OCI-LY3 (cell line): ENCODE data around the gene C1QTNF1.

ENCODE experiments used
- EZH2phosphoT487 ChIP-seq: fragments of 200-600 bp; shearing (Covaris generic); IDR thresholded peaks from 2 replicates; pipeline ENCODE4 v1.6.1; 2018; ENCODE audit warnings: antibody characterized with exemption, mixed run types, low read depth
- TF ChIP-seq, protein P1 (sequence below): fragments of 200-600, 300-600 bp; sonication (generic); IDR thresholded peaks from 2 replicates; pipeline ENCODE4 v1.5.1; 2014; ENCODE audit warnings: antibody characterized with exemption, low read length, low read depth

DNA sequence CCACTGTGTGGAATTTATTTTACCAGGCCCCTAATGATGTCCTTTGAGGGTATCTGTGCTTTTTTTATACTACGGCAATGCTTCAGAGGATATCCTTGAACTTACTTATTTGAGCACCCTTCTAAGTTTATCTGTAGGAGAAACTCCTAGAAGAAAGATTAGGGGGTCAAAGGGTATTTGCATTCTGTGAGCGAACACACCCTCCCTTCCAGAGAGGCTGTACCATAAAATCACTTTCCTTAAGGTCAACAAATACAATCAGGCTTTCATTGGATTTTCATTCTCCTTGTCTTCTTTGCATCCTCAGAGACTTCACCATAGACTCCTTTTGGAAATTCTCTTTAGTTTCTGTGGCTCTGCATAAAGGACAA is 4.7 kb upstream of the C1QTNF1 start:
- TF ChIP-seq, protein P1, sequence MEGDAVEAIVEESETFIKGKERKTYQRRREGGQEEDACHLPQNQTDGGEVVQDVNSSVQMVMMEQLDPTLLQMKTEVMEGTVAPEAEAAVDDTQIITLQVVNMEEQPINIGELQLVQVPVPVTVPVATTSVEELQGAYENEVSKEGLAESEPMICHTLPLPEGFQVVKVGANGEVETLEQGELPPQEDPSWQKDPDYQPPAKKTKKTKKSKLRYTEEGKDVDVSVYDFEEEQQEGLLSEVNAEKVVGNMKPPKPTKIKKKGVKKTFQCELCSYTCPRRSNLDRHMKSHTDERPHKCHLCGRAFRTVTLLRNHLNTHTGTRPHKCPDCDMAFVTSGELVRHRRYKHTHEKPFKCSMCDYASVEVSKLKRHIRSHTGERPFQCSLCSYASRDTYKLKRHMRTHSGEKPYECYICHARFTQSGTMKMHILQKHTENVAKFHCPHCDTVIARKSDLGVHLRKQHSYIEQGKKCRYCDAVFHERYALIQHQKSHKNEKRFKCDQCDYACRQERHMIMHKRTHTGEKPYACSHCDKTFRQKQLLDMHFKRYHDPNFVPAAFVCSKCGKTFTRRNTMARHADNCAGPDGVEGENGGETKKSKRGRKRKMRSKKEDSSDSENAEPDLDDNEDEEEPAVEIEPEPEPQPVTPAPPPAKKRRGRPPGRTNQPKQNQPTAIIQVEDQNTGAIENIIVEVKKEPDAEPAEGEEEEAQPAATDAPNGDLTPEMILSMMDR: no peak
- TF ChIP-seq EZH2phosphoT487: no peak
